ENCODE results near the gene ARHGAP9.

- TF ChIP-seq SUZ12 (IDR thresholded peaks at IDR 0.05; ENCODE audit: extremely low read depth, insufficient read depth, insufficient read length) (no peak), YY1 (IDR thresholded peaks at IDR 0.05; ENCODE audit: insufficient read depth, insufficient read length) (no peak)
Measured at GRCh38 chr12:57438400-57438799, 41.3 kb downstream of the ARHGAP9 start.
